Measurements from ENCODE around the gene CFLAR. TPM values are rescaled to one million over a fixed set of nuclear protein-coding genes. Genes with fewer than 3 reads are reported as not detected.
"Not testable (repeated sequence)": the region's sequence is repeated elsewhere in the genome, so short reads cannot be mapped to it uniquely, and the experiment has no call there.

Gene CFLAR
- total RNA-seq, 1 experiment from 2014 or later: 57.8 TPM

GRCh38 chr2:201118961-201119854 lies 3.2 kb downstream of the CFLAR start:
- DNase-seq (ENCODE audit: low spot score): peak; percentile 63

- DNase-seq (ENCODE audit: low spot score): no peak
These were observed 6.3 kb downstream of the CFLAR start for GRCh38 chr2:201122276-201122675.

GRCh38 chr2:201126308-201127151 lies 10.6 kb downstream of the CFLAR start:
- peak; percentile 49 for DNase-seq (ENCODE audit: low spot score)

DNA sequence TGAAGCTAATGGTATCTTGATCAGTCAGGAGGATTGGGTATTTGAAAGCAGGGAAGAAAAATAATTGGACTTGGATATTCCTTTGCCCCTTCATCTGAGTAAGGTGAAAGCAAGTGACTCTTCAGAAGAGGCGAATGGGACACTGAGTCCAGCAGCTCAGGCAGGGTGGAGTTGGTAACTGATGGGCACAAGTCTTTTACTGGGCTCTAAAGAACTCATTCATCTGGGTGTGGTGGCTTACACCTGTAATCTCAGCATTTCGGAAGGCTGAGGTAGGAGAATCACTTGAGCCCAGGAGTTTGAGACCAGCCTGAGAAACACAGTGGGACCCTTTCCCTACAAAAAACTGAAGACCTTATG lies 11.2 kb downstream of the CFLAR start:
- DNase-seq (ENCODE audit: low spot score): peak; percentile 30

DNA sequence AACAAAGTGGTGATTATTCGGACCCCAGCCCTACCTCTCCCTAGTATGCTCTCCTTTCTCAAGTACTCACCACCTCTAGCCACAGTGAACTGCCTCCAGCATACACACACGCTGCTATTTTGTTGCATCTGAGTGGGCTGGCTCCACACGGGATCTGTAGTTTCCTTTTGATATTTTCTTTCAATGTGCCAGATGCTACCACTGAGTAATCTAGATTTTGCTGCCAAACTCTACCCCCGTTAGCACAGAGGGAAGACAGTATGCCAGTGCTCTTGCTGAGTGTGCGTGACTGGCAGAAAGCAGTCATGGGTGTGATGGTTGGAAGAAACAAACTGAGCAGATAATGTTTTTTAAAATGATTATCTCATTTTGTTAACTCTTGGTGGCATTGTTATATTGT lies 11.6 kb downstream of the CFLAR start:
- peak; percentile 71 for DNase-seq (ENCODE audit: low spot score)

- no peak for DNase-seq (ENCODE audit: low spot score)
These were observed 12.1 kb downstream of the CFLAR start for GRCh38 chr2:201128033-201128432.

- peak; percentile 84 for DNase-seq (ENCODE audit: low spot score)
These were observed 13.1 kb downstream of the CFLAR start for GRCh38 chr2:201128933-201129505.

GRCh38 chr2:201130524-201131186 lies 14.7 kb downstream of the CFLAR start:
- DNase-seq (ENCODE audit: low spot score): peak; percentile 95

- DNase-seq (ENCODE audit: low spot score): no peak
These were observed 16.6 kb downstream of the CFLAR start for GRCh38 chr2:201132518-201132917.

DNA sequence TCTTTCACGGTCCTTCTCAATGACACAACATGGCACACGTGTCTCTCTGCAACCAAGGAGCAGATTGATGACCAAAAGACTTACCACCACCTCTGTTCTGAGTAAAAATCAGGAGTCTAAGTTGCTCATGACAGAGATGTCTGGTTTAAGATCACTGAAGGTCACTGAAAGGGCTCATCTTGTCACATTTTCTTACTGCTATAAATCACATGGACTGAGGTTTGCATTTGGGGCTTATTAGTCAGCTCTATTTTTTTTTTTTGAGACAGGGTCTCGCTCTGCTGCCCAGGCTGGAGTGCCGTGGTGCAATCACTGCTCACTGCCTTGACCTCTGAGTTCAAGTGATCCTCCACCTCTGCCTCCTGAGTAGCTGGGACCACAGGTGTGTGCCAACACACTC lies 19.4 kb downstream of the CFLAR start:
- DNase-seq (ENCODE audit: low spot score): peak; percentile 28

DNA sequence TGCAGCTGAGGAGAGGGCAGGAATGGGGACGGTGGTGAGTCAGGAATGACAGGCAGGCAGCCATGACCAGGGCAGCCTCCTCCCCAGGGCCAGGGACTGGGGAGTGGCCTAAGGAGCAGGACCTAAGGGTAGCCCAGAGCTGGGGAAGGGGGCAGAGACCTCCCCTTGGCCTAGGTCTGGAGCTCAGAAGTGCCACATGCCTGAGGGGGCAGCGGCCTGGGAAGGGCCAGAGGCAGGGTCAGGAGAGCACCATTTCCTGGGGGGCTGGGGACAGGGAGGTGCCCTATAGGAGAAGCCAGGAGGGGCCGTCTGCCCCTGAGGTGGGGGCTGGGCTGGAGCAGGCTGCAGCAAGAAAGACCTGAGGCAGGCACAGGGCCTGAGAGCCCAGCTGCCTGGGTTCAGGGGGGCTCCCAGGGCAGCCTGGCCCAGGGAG lies 20.9 kb downstream of the CFLAR start:
- DNase-seq (ENCODE audit: low spot score): no peak

DNA sequence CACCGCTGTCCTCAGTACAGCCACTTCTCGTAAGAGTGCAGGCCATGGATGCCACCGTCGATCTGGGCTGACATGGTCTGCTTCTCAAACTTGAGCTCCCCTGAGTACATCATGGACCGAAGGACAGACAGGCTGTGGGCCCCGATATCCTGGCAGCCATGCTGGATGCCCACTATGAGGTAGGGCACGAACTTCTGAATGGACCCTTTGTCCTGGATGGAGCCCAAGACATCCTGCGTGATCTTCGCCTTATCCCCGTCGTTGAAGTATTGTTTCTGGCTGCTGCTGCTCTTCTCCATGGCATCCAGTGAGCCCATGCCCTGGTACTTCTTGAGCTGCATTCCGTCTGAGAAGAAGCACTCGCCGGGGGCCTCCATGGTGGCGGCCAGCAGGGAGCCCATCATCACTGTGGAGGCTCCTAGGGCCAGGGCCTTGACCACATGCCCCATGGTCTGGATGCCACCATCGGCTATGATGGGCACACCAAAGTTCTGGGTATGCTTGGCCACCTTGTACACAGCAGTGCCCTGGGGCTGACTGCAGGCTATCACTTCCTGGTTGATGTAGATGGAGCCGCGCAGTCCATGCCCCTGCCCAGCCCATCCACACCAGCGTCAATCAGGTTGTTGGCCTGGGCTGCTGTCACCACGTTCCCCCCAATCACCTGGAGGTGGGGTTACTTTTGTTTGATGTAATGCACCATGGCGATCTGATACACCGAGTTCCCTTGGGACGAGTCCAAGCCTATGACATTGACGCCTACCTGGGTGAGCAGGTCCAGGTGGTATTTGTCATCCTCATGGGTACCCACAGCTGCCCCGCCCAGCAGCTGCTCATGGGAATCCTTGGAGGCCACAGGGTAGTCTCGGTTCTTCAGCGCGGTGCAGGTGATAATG lies 21.8 kb downstream of the CFLAR start:
- DNase-seq (ENCODE audit: low spot score): no peak

- no peak for DNase-seq (ENCODE audit: low spot score)
These were observed 22.5 kb downstream of the CFLAR start for GRCh38 chr2:201138401-201138970.

DNA sequence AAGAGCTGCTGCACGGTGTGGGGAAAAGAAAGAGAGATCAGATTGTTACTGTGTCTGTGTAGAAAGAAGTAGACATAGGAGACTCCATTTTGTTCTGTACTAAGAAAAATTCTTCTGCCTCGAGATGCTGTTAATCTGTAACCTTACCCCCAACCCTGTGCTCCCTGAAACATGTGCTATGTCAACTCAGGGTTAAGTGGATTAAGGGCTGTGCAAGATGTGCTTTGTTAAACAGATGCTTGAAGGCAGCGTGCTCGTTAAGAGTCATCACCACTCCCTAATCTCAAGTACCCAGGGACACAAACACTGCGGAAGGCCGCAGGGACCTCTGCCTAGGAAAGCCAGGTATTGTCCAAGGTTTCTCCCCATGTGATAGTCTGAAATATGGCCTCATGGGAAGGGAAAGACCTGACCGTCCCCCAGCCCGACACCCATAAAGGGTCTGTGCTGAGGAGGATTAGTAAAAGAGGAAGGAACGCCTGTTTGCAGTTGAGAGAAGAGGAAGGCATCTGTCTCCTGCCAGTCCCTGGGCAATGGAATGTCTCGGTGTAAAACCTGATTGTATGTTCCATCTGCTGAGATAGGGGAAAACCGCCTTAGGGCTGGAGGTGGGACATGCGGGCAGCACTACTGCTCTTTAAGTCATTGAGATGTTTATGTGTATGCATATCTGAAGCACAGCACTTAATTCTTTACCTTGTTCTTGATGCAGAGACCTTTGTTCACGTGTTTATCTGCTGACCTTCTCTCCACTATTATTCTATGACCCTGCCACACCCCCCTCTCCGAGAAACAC lies 23.2 kb downstream of the CFLAR start:
- DNase-seq (ENCODE audit: low spot score): not testable (repeated sequence)

GRCh38 chr2:201139836-201140604 lies 24.1 kb downstream of the CFLAR start:
- DNase-seq (ENCODE audit: low spot score): no peak

GRCh38 chr2:201144101-201145051 lies 28.4 kb downstream of the CFLAR start:
- DNase-seq (ENCODE audit: low spot score): no peak

- DNase-seq (ENCODE audit: low spot score): peak; percentile 19
These were observed 32.5 kb downstream of the CFLAR start for GRCh38 chr2:201148434-201148990.
